K562 (cell line): ENCODE measurements around the gene ANKLE1.

Experiments
- PURB ChIP-seq: sonication (generic); formaldehyde crosslinking; IDR thresholded peaks from 2 replicates; pipeline ENCODE4 v1.9.0; 2021; ENCODE audit warnings: low read depth, mild to moderate bottlenecking, missing genetic modification reagents
- RBM15 ChIP-seq: fragments of 200-400 bp; formaldehyde crosslinking; IDR thresholded peaks from 2 replicates; pipeline ENCODE4 v1.6.1; 2018; ENCODE audit warnings: mild to moderate bottlenecking, low read length, moderate library complexity; ENCODE audit not compliant: insufficient read depth
- TF ChIP-seq, protein P1 (sequence below), 3 experiments: IDR thresholded peaks in 2 of 3; conservative IDR thresholded peaks in 1 of 3; 2 replicates each; pipeline ENCODE4 v1.5.1; 2011 to 2012; ENCODE audit warnings: low read length in 3 of 3, mild to moderate bottlenecking in 3 of 3, control low read depth in 2 of 3, improper control_type of control experiment in 1 of 3, inconsistent platforms in 1 of 3, low read depth in 1 of 3, mixed read lengths in 1 of 3, moderate library complexity in 1 of 3; ENCODE audit not compliant: insufficient read depth in 2 of 3

DNA sequence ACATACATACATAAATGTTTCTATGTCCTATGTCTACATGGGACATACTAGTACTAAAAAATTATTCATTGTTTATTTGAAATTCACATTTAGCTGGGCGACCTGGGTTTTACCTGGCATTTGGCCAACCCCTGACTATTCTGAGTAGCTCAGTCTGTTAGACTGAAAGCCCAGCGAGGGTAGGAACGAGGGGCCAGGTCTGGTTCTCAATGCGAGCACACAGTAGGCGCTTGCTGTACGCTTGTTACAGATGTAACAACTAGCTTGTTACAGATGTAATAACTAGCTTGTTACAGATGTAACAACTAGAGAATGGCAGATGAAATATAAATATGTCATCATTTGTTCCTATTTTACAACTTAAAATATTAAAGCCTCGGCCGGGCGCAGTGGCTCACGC is 53.9 kb downstream of the ANKLE1 start:
- TF ChIP-seq PURB (CRISPR knock-in tag) (no peak), RBM15 (no peak)
- TF ChIP-seq, protein P1, sequence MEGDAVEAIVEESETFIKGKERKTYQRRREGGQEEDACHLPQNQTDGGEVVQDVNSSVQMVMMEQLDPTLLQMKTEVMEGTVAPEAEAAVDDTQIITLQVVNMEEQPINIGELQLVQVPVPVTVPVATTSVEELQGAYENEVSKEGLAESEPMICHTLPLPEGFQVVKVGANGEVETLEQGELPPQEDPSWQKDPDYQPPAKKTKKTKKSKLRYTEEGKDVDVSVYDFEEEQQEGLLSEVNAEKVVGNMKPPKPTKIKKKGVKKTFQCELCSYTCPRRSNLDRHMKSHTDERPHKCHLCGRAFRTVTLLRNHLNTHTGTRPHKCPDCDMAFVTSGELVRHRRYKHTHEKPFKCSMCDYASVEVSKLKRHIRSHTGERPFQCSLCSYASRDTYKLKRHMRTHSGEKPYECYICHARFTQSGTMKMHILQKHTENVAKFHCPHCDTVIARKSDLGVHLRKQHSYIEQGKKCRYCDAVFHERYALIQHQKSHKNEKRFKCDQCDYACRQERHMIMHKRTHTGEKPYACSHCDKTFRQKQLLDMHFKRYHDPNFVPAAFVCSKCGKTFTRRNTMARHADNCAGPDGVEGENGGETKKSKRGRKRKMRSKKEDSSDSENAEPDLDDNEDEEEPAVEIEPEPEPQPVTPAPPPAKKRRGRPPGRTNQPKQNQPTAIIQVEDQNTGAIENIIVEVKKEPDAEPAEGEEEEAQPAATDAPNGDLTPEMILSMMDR (IDR thresholded peaks at IDR 0.05 in 2 of 3, conservative IDR thresholded peaks at IDR 0.05 in 1 of 3; ENCODE audit: insufficient read depth in 2 of 3, low read depth in 1 of 3, low read length in 3 of 3) = no peak
